ENCODE results near the gene PIGN.

PIGN gene

DNA sequence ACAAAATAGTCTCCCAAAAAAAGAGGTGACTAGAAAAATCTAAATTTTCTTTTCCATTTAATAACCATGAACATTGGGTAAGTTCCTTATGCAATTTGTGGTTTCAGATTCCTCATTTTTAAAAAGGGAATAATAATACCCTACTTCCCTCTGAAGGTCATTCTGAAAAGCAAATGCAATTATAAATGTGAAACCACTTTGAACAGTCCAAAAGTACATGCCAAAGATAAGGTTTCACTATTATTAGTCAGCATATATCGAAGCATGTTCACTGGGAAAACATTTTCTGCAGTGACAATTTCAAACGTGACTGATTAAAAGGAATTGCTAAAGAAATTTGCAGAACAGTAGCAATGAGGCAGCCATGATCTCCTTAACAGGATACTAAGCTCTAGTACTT lies 193.9 kb downstream of the PIGN start:
- no peak overlapping the region for H3K4me3 ChIP-seq (ENCODE audit: low read depth, low read length)
- DNase-seq (ENCODE audit: low read depth) = peak; percentile 29
- TF ChIP-seq, protein P1, sequence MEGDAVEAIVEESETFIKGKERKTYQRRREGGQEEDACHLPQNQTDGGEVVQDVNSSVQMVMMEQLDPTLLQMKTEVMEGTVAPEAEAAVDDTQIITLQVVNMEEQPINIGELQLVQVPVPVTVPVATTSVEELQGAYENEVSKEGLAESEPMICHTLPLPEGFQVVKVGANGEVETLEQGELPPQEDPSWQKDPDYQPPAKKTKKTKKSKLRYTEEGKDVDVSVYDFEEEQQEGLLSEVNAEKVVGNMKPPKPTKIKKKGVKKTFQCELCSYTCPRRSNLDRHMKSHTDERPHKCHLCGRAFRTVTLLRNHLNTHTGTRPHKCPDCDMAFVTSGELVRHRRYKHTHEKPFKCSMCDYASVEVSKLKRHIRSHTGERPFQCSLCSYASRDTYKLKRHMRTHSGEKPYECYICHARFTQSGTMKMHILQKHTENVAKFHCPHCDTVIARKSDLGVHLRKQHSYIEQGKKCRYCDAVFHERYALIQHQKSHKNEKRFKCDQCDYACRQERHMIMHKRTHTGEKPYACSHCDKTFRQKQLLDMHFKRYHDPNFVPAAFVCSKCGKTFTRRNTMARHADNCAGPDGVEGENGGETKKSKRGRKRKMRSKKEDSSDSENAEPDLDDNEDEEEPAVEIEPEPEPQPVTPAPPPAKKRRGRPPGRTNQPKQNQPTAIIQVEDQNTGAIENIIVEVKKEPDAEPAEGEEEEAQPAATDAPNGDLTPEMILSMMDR (IDR thresholded peaks at IDR 0.05; ENCODE audit: low read depth, low read length) = no peak
- TF ChIP-seq POLR2A (IDR thresholded peaks at IDR 0.05; ENCODE audit: extremely low read depth, insufficient read length) = no peak
- TF ChIP-seq, protein P2, sequence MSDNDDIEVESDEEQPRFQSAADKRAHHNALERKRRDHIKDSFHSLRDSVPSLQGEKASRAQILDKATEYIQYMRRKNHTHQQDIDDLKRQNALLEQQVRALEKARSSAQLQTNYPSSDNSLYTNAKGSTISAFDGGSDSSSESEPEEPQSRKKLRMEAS (IDR thresholded peaks at IDR 0.05; ENCODE audit: low read depth, low read length) = no peak
- TF ChIP-seq MYC (IDR thresholded peaks at IDR 0.05; ENCODE audit: low read depth, low read length) = no peak

DNA sequence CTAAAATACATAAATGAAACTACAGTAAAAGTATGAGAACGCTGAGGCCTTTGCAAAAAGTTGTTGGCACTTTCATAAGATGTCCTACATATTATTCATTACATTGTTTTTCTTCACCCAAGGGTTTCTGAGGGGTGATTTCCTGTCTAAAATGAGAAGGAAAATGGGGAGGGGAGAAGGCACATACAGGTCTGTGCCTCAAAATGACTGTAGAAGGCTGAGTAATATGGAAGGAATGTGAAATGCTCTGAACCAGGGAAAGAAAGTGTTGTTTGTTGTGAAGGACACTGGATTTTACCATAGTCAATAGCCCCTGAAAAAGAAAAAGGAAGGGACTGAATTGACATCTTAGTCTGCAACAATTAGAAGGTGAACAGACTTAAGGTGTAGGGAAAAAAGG lies 194.6 kb downstream of the PIGN start:
- no peak for DNase-seq (ENCODE audit: low read depth)
- TF ChIP-seq POLR2A (IDR thresholded peaks at IDR 0.05; ENCODE audit: extremely low read depth, insufficient read length) (no peak), MYC (IDR thresholded peaks at IDR 0.05; ENCODE audit: low read depth, low read length) (no peak)
- TF ChIP-seq, protein P2 (IDR thresholded peaks at IDR 0.05; ENCODE audit: low read depth, low read length) = no peak
- TF ChIP-seq, protein P1 (IDR thresholded peaks at IDR 0.05; ENCODE audit: low read depth, low read length) = no peak
- no peak overlapping the region for H3K4me3 ChIP-seq (ENCODE audit: low read depth, low read length)

- no peak overlapping the region for H3K4me3 ChIP-seq (ENCODE audit: low read depth, low read length)
- TF ChIP-seq MYC (IDR thresholded peaks at IDR 0.05; ENCODE audit: low read depth, low read length) (no peak), POLR2A (IDR thresholded peaks at IDR 0.05; ENCODE audit: extremely low read depth, insufficient read length) (no peak)
- TF ChIP-seq, protein P2 (IDR thresholded peaks at IDR 0.05; ENCODE audit: low read depth, low read length) = no peak
- DNase-seq (ENCODE audit: low read depth) = no peak
Measured at GRCh38 chr18:61991836-61992235, 195.0 kb downstream of the PIGN start.

DNA sequence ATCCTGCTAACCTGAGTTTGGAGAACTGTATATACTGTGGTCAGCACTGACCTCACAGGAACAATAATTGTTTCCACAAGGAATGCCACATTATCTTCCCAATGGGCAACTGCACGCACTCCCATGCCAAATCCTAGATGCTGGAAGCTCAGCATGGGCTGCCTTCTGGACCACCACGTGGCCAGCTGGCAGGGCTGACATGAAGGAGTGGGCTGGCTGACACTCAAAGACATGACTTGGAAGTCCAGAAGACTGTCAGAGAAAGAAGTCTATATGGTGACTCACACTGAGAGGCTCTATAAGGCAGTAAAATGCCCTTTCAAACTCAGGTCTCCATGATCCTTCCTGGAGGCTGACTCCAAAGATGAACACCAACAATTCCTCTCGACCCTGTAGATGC lies 195.7 kb downstream of the PIGN start:
- TF ChIP-seq, protein P2 (IDR thresholded peaks at IDR 0.05; ENCODE audit: low read depth, low read length) = no peak
- TF ChIP-seq MYC (IDR thresholded peaks at IDR 0.05; ENCODE audit: low read depth, low read length) (no peak), POLR2A (IDR thresholded peaks at IDR 0.05; ENCODE audit: extremely low read depth, insufficient read length) (no peak)
- TF ChIP-seq, protein P1 (IDR thresholded peaks at IDR 0.05; ENCODE audit: low read depth, low read length) = no peak
- H3K4me3 ChIP-seq (ENCODE audit: low read depth, low read length) = no peak overlapping the region
- no peak for DNase-seq (ENCODE audit: low read depth)
